A549 (cell line): ENCODE measurements around the gene NXN. TPM values are rescaled to one million over a fixed set of nuclear protein-coding genes. Genes with fewer than 3 reads are reported as not detected.

Experiments used
- ATAC-seq, 2 experiments: fragments of 200-7000 bp in 1 of 2; fragments of >200 bp in 1 of 2; cut with Nextera tagmentation in 1 of 2; cut with Tn5 transposase in 1 of 2; 3 replicates each; pipeline versions ENCODE4 v1.8.0 to v1.9.1; 2018 to 2020; ENCODE audit warnings: mild to moderate bottlenecking in 1 of 2, moderate library complexity in 1 of 2
- CTCF ChIA-PET: fragments of 300-600 bp; sonication (Branson Sonifier 250); formaldehyde crosslinking; extraction: SDS; loops from one replicate; lab custom pipeline; 2021; ENCODE audit warnings: antibody characterized with exemption, inconsistent platforms; lab: Yijun Ruan, JAX
- POLR2A ChIA-PET: fragments of 350-600 bp; formaldehyde crosslinking; extraction: SDS; loops from one replicate; lab custom pipeline; 2021; ENCODE audit warnings: antibody characterized with exemption, inconsistent platforms; lab: Yijun Ruan, JAX
- DNase-seq, 2 experiments: peaks; one replicate each; pipeline versions ENCODE4 v3.0.0 to v3.0.0-alpha.2; 2011 to 2016; ENCODE audit warnings: low read depth in 1 of 2, low spot score in 1 of 2
- FAIRE-seq: peaks from 2 replicates; lab custom pipeline; 2011; peaks lifted over from hg19 to GRCh38; lab: Jason Lieb, UNC
- H3K27ac ChIP-seq, 2 experiments: fragments of >200 bp; sonication (Bioruptor Twin); formaldehyde crosslinking; 3 replicates each; pipeline ENCODE4 v1.5.1; 2016 to 2017
- H3K4me1 ChIP-seq: fragments of >200 bp; sonication (Bioruptor Twin); formaldehyde crosslinking; 3 replicates; pipeline ENCODE4 v1.6.1; 2016
- H3K4me2 ChIP-seq: fragments of >200 bp; sonication (Bioruptor Twin); formaldehyde crosslinking; 3 replicates; pipeline ENCODE4 v1.6.1; 2016
- H3K4me3 ChIP-seq: fragments of >200 bp; sonication (Bioruptor Twin); formaldehyde crosslinking; 3 replicates; pipeline ENCODE4 v1.5.1; 2016
- H3K9me3 ChIP-seq: fragments of >200 bp; sonication (Bioruptor Twin); formaldehyde crosslinking; 3 replicates; pipeline ENCODE4 v1.6.1; 2016
- ATOH8 ChIP-seq: fragments of 250-450 bp; sonication (Bioruptor Pico); IDR thresholded peaks from 2 replicates; pipeline ENCODE4 v1.5.0; 2020; ENCODE audit warnings: low read depth, mild to moderate bottlenecking, moderate library complexity
- CEBPB ChIP-seq, 2 experiments: fragments of >200 bp in 1 of 2; sonication (Bioruptor Twin) in 1 of 2; formaldehyde crosslinking in 1 of 2; IDR thresholded peaks; 2 replicates each; pipeline ENCODE4 v1.6.1; 2012 to 2016
- CHD2 ChIP-seq: fragments of 150-350 bp; IDR thresholded peaks from 2 replicates; pipeline ENCODE4 v1.6.1; 2014; ENCODE audit warnings: low read length; ENCODE audit not compliant: partially characterized antibody
- CTCF ChIP-seq: fragments of >200 bp; sonication (Bioruptor Twin); formaldehyde crosslinking; IDR thresholded peaks from 3 replicates; pipeline ENCODE4 v1.5.1; 2016
- E2F6 ChIP-seq: IDR thresholded peaks from 2 replicates; pipeline ENCODE4 v1.6.1; 2012; ENCODE audit warnings: low read depth, borderline replicate concordance
- EHF ChIP-seq: fragments of 250-450 bp; sonication (Bioruptor Pico); IDR thresholded peaks from 2 replicates; pipeline ENCODE4 v1.5.0; 2020; ENCODE audit warnings: mild to moderate bottlenecking
- EHMT2 ChIP-seq: fragments of 200-600 bp; sonication (generic); IDR thresholded peaks from 2 replicates; pipeline ENCODE4 v1.6.1; 2016; ENCODE audit warnings: antibody characterized with exemption, low read depth, mild to moderate bottlenecking, moderate library complexity
- EP300 ChIP-seq, 2 experiments: fragments of >200 bp; sonication (Bioruptor Twin); formaldehyde crosslinking; IDR thresholded peaks; 2 replicates in 1 of 2; 3 replicates in 1 of 2; pipeline ENCODE4 v1.6.1; 2016 to 2017
- ESRRA ChIP-seq: fragments of 150-350 bp; IDR thresholded peaks from 2 replicates; pipeline ENCODE4 v1.6.1; 2014; ENCODE audit warnings: mild to moderate bottlenecking, low read length, borderline replicate concordance
- FOSB ChIP-seq: fragments of 250-450 bp; sonication (Bioruptor Pico); IDR thresholded peaks from 2 replicates; pipeline ENCODE4 v1.5.0; 2020; ENCODE audit warnings: mild to moderate bottlenecking, moderate library complexity
- FOSL2 ChIP-seq, 2 experiments: fragments of 450-650 bp in 1 of 2; fragments of >200 bp in 1 of 2; sonication (Bioruptor Twin) in 1 of 2; formaldehyde crosslinking; IDR thresholded peaks; 2 replicates each; pipeline versions ENCODE4 v1.5.0 to v1.6.1; 2016 to 2020; ENCODE audit warnings: mild to moderate bottlenecking in 1 of 2, moderate library complexity in 1 of 2
- FOXS1 ChIP-seq: fragments of 250-450 bp; sonication (Bioruptor Pico); IDR thresholded peaks from 2 replicates; pipeline ENCODE4 v1.5.0; 2020; ENCODE audit warnings: mild to moderate bottlenecking, moderate library complexity
- HMGXB4 ChIP-seq: fragments of 250-450 bp; sonication (Bioruptor Pico); IDR thresholded peaks from 2 replicates; pipeline ENCODE4 v1.5.0; 2021; ENCODE audit warnings: mild to moderate bottlenecking, moderate library complexity, borderline replicate concordance
- HOXB13 ChIP-seq: fragments of 250-450 bp; sonication (Bioruptor Pico); IDR thresholded peaks from 2 replicates; pipeline ENCODE4 v1.5.0; 2020; ENCODE audit warnings: low read depth, mild to moderate bottlenecking, moderate library complexity
- JUN ChIP-seq, 2 experiments: fragments of >200 bp; sonication (Bioruptor Twin); formaldehyde crosslinking; IDR thresholded peaks; 2 replicates in 1 of 2; 3 replicates in 1 of 2; pipeline ENCODE4 v1.6.1; 2016 to 2017
- JUNB ChIP-seq: fragments of >200 bp; sonication (Bioruptor Twin); formaldehyde crosslinking; IDR thresholded peaks from 2 replicates; pipeline ENCODE4 v1.6.1; 2016
- KDM1A ChIP-seq: fragments of 200-600 bp; sonication (generic); IDR thresholded peaks from 2 replicates; pipeline ENCODE4 v1.6.1; 2016; ENCODE audit warnings: low read depth, mild to moderate bottlenecking
- MAFK ChIP-seq: fragments of 450-650 bp; IDR thresholded peaks from 2 replicates; pipeline ENCODE4 v1.6.1; 2014; ENCODE audit not compliant: partially characterized antibody
- MYC ChIP-seq: IDR thresholded peaks from 2 replicates; pipeline ENCODE4 v1.6.1; 2012; ENCODE audit warnings: mild to moderate bottlenecking, inconsistent platforms, low read length, improper control_type of control experiment, borderline replicate concordance
- NR3C1 ChIP-seq: fragments of >200 bp; sonication (Bioruptor Twin); formaldehyde crosslinking; IDR thresholded peaks from 3 replicates; pipeline ENCODE4 v1.6.1; 2017
- PHF8 ChIP-seq: fragments of 200-600 bp; sonication (generic); IDR thresholded peaks from 2 replicates; pipeline ENCODE4 v1.6.1; 2016; ENCODE audit warnings: low read depth, mild to moderate bottlenecking, antibody characterized with exemption, moderate library complexity, borderline replicate concordance
- POLR2A ChIP-seq: IDR thresholded peaks from 2 replicates; pipeline ENCODE4 v1.6.1; 2012; ENCODE audit warnings: mild to moderate bottlenecking, low read length
- RCOR1 ChIP-seq: fragments of 150-350 bp; IDR thresholded peaks from 2 replicates; pipeline ENCODE4 v1.6.1; 2014; ENCODE audit warnings: antibody characterized with exemption, low read length, low read depth
- RFX5 ChIP-seq: fragments of 450-650 bp; IDR thresholded peaks from 2 replicates; pipeline ENCODE4 v1.7.1; 2014; ENCODE audit warnings: antibody characterized with exemption, mild to moderate bottlenecking, moderate library complexity
- SMC3 ChIP-seq: fragments of >200 bp; sonication (Bioruptor Twin); formaldehyde crosslinking; IDR thresholded peaks from 3 replicates; pipeline ENCODE4 v1.6.1; 2018; ENCODE audit warnings: inconsistent platforms
- TFCP2L1 ChIP-seq: fragments of 250-450 bp; sonication (Bioruptor Pico); IDR thresholded peaks from 2 replicates; pipeline ENCODE4 v1.5.0; 2021; ENCODE audit warnings: mild to moderate bottlenecking
- WGBS: methylation state at CpG from one replicate; pipeline ENCODE4 v1.1.6; 2017; ENCODE audit errors: missing lambda C conversion rate; 5-methylcytosine and 5-hydroxymethylcytosine counted together
- polyA plus RNA-seq, 4 experiments: library from polyadenylated mRNA; depleted of rRNA in 3 of 4; stranded (reverse); fragments of >200 nt; fragmentation: RNase III in 1 of 4; extraction: RNeasy Plus Mini Kit Qiagen cat#74134 plus additional on column Dnase treatment in 1 of 4; gene quantifications; 2 replicates in 3 of 4; 3 replicates in 1 of 4; pipeline ENCODE4 v1.2.3, GENCODE V29; 2011 to 2017

The NXN gene
- polyA plus RNA-seq, 2 of the 4 experiments (the other 2 are of a cell fraction), result 24.6 to 31.1 TPM

GRCh38 chr17:774313-774584, 205.3 kb downstream of the NXN start:
- 90% methylated on average over 5 of the region's 5 CpGs for WGBS
- ChIA-PET CTCF (interaction anchor here (1.5 to 2.6 kb wide), 4 partner anchors 13 to 222 kb away, joined by 5 to 11 read pairs (median 6); partner anchors contain the start of gene TIMM22), POLR2A (no interaction called here)

GRCh38 chr17:773467-774312, 205.9 kb downstream of the NXN start:
- Histone ChIP-seq H3K4me2 (no peak overlapping the region), H3K4me1 (no peaks in the 10 kb centered on the region), H3K4me3 (no peak overlapping the region), H3K27ac (no peak overlapping the region), H3K9me3 (no peaks in the 10 kb centered on the region)
- ATAC-seq (no peak), DNase-seq (no peak), FAIRE-seq (no peak)
- WGBS, result 92% methylated on average over 14 of the region's 14 CpGs
- ChIA-PET CTCF (interaction anchor here (0.6 to 2.6 kb wide), 4 partner anchors 13 to 207 kb away, joined by 3 to 11 read pairs (median 5); no protein-coding TSS in a partner anchor), POLR2A (no interaction called here)
- no peak for TF ChIP-seq MYC
- TF ChIP-seq NR3C1, result no peak
- TF ChIP-seq TFCP2L1 (CRISPR knock-in tag), result no peak
- TF ChIP-seq CHD2, result no peak
- no peak for TF ChIP-seq JUNB
- TF ChIP-seq CEBPB (IDR thresholded peaks at IDR 0.05), result no peak
- TF ChIP-seq JUN (IDR thresholded peaks at IDR 0.05), result no peak
- TF ChIP-seq KDM1A, result no peak
- TF ChIP-seq CTCF, result no peak
- TF ChIP-seq FOSL2 (IDR thresholded peaks at IDR 0.05), result no peak
- TF ChIP-seq FOSL2 (CRISPR knock-in tag; IDR thresholded peaks at IDR 0.05), result no peak
- no peak for TF ChIP-seq POLR2A
- no peak for TF ChIP-seq RFX5
- TF ChIP-seq EP300 (IDR thresholded peaks at IDR 0.05), result no peak
- TF ChIP-seq E2F6, result no peak

More at GRCh38 chr17:774313-774584, 205.3 kb downstream of the NXN start:
- Histone ChIP-seq H3K4me2 (no peak overlapping the region), H3K4me1 (no peaks in the 10 kb centered on the region), H3K27ac (no peak overlapping the region)
- no peak for DNase-seq
- ATAC-seq, result no peak
- no peak for FAIRE-seq
- TF ChIP-seq FOSB (CRISPR knock-in tag) (no peak), RFX5 (no peak), SMC3 (no peak), CTCF (no peak), EHMT2 (no peak), NR3C1 (no peak), HMGXB4 (CRISPR knock-in tag) (no peak), MAFK (no peak), RCOR1 (no peak), E2F6 (no peak), PHF8 (no peak), HOXB13 (CRISPR knock-in tag) (no peak), ESRRA (no peak), POLR2A (no peak), ATOH8 (no peak), EHF (no peak), FOXS1 (no peak)
- TF ChIP-seq, all 56 proteins: peak for 0
- no peaks in the 10 kb centered on the region for H3K9me3 ChIP-seq
- no peak overlapping the region for H3K4me3 ChIP-seq
